ENCODE measurements around the gene DNAJB13. TPM values are rescaled to one million over a fixed set of nuclear protein-coding genes. Genes with fewer than 3 reads are reported as not detected.

DNAJB13 gene, protein sequence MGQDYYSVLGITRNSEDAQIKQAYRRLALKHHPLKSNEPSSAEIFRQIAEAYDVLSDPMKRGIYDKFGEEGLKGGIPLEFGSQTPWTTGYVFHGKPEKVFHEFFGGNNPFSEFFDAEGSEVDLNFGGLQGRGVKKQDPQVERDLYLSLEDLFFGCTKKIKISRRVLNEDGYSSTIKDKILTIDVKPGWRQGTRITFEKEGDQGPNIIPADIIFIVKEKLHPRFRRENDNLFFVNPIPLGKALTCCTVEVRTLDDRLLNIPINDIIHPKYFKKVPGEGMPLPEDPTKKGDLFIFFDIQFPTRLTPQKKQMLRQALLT
- not detected in 2 replicates for total RNA-seq

DNA sequence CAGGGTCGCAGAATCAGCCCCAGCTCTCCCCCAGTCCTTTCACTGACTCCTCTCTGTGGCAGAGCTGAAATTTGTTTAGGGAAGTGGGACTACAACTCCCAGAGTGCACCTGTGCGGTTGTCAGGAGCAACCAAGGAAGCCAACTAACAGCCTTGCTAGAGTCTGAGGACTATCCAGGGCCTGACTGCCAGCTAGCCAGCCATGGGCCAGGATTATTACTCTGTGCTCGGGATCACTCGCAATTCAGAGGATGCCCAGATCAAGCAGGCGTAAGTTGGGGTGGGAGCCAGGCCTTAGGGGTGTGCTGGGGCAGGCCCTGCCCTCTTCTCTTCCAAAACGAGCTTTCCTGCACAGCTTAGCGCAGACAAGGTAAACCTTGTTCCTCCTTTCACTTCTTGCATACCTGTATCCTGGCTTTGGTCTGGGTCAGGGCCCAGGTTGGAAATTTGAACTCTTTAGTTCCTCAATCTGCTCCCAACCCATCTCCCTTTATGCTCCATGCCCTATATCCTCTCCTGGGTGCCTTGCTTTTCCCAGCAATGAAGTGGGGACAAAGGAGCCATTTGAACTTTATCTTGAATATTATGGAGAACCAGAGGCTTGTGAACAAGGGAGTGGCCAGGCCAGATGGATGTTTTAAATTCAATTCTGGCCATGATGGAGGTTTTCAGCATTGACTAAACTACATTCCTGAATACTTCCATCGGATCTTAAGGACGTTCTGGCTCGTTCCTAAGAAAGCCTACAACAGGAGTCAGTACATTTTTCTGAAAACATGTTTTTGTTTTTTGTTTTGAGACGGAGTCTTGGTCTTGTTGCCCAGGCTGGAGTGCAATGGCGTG is at the start of gene DNAJB13:
Gene DNAJB13 (plus strand): TSS at position 158 of the 842 bp plus-strand sequence. CDS start 44 bp downstream, at position 202.

DNA sequence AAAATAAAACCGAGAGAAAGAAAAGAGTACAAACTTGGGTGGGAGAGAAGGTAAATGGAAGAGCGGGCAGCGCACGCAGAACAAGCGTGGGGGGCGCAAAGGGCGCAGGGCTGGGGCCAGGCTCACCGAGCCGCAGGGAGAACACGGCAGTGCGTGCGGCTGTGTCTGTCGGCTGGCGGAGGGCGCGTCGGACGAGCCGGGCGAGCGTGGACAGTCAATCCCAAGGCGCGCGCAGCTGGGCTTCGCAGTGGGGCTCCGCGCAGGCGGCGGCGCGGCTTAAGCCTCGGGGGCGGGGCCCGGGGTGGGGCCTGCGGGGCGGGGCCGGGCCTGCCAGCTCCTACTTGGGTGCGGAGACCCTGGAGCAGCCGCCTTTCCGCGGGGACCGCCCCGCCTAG is 31.8 kb downstream of the DNAJB13 start, which contains the start of gene UCP2:
Gene UCP2 (minus strand): TSS at position 249 of the 395 bp plus-strand sequence. CDS start 4,465 bp downstream, outside the sequence.

DNA sequence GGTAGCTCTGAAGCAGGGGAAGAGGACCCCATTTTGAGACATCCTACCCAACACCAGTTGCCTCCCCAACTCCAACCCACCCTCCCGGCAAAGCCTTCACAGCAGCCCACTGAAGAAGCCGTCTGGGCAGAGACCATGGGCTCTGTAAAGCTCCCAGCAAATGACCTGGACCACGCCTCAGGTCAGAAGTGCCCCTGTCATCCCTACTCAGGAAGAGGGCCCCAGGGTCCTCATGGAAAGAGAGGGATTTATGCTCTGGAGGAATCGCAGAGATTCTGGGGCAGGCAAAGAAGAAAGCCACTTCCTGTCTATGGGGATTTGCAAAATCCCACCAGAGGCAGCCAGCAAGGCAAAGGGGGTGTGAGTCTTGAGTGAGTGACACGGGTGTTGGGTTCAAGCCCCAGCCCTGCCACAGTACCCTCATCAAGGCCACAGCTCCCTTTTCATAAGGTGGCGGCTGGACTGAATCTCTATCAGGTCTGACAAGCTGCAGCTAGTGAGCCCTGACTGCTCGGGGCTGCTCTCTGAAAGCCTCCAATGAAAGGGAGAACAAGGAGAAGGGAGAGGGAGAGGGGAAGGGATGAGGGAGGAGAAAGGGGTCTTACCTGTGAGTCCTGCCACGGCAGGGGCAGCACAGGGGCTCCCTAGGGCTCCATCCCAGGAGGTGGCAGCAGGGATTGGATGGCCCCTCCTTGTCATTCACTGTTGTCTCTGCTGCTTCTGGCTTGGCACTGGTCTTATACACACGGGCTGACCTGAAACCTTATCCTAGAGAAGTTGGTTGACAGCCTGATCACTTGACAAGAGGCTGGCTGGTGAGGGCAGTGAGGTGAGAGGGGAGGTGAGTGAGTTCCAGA is 57.8 kb downstream of the DNAJB13 start, which contains the start of gene UCP3:
Gene UCP3 (minus strand): TSS at position 713 of the 857 bp plus-strand sequence. CDS start 2,043 bp downstream, outside the sequence.

Other genes with a start within 250 kb of the DNAJB13 start
- 148 and 153 TPM in 2 replicates for gene RAB6A, start 190.0 kb upstream of the DNAJB13 start, total RNA-seq
- 31.8 and 31.9 TPM in 2 replicates for gene MRPL48, start 163.2 kb upstream of the DNAJB13 start, total RNA-seq
- 79.5 and 83.9 TPM in 2 replicates for gene COA4, start 74.2 kb upstream of the DNAJB13 start, total RNA-seq
- gene PAAF1, start 74.0 kb upstream of the DNAJB13 start, total RNA-seq, result 8.9 and 9.7 TPM in 2 replicates
- gene UCP2, start 31.8 kb downstream of the DNAJB13 start, total RNA-seq, result 0.53 and 2.2 TPM in 2 replicates
- 0.80 and 1.0 TPM in 2 replicates for gene UCP3, start 58.1 kb downstream of the DNAJB13 start, total RNA-seq
- gene C2CD3, start 220.0 kb downstream of the DNAJB13 start, total RNA-seq, result 25.4 and 27.9 TPM in 2 replicates
- 19.0 and 28.2 TPM in 2 replicates for gene PPME1, start 220.3 kb downstream of the DNAJB13 start, total RNA-seq